GM12872 (cell line): ENCODE measurements around the gene PCF11.

Source experiments
- CTCF ChIP-seq: IDR thresholded peaks from 3 replicates; pipeline ENCODE4 v1.5.1; 2011; ENCODE audit warnings: low read depth, mild to moderate bottlenecking, low read length, moderate library complexity; ENCODE audit not compliant: insufficient read depth

The PCF11 gene

GRCh38 chr11:83156144-83156995, 561 bp upstream of the PCF11 start:
- no peak for TF ChIP-seq CTCF

GRCh38 chr11:83157594-83158356, 844 bp downstream of the PCF11 start:
- TF ChIP-seq CTCF, result no peak

- peak; percentile 13; the same call in 1 of the 3 replicates for TF ChIP-seq CTCF
These were observed 1.4 kb downstream of the PCF11 start for GRCh38 chr11:83158357-83158786.

- TF ChIP-seq CTCF, result no peak
These were observed 2.3 kb downstream of the PCF11 start for GRCh38 chr11:83158965-83159901.

GRCh38 chr11:83159902-83160865, 3.3 kb downstream of the PCF11 start:
- TF ChIP-seq CTCF, result no peak

- no peak for TF ChIP-seq CTCF
These were observed 4.8 kb downstream of the PCF11 start for GRCh38 chr11:83161610-83162199.
